CD14-positive monocyte (primary cell): ENCODE measurements around the gene PRKCQ. TPM values are rescaled to one million over a fixed set of nuclear protein-coding genes. Genes with fewer than 3 reads are reported as not detected.

Experiments used
- DNase-seq, 3 donors: peaks; one replicate each; pipeline ENCODE4 v3.0.0-alpha.2; 2011 to 2022
- H2AFZ ChIP-seq: 2 replicates; pipeline ENCODE4 v1.6.0; 2012; ENCODE audit warnings: mild to moderate bottlenecking, low read depth, low read length, inconsistent platforms; ENCODE audit not compliant: insufficient read depth, poor library complexity, severe bottlenecking
- H3K27ac ChIP-seq, 2 donors: 1 replicate in 1 of 2; 2 replicates in 1 of 2; pipeline ENCODE4 v1.5.1; 2012 to 2013; ENCODE audit warnings: low read length in 2 of 2, control low read depth in 1 of 2, inconsistent platforms in 1 of 2, low read depth in 1 of 2, mild to moderate bottlenecking in 1 of 2
- H3K27me3 ChIP-seq, 2 donors: one replicate each; pipeline versions ENCODE4 v1.6.0 to v1.6.1; 2011 to 2013; ENCODE audit warnings: low read length in 2 of 2; ENCODE audit not compliant: control insufficient read depth in 2 of 2, insufficient read depth in 2 of 2
- H3K36me3 ChIP-seq, 2 donors: replicated peaks in 1 of 2; 1 replicate in 1 of 2; 2 replicates in 1 of 2; pipeline versions ENCODE4 v1.5.1 to v1.6.1; 2012 to 2013; ENCODE audit warnings: low read length in 2 of 2, control low read depth in 1 of 2, inconsistent platforms in 1 of 2, mild to moderate bottlenecking in 1 of 2; ENCODE audit not compliant: insufficient read depth in 2 of 2, control insufficient read depth in 1 of 2
- H3K4me1 ChIP-seq, 2 donors: 1 replicate in 1 of 2; 2 replicates in 1 of 2; pipeline versions ENCODE4 v1.5.1 to v1.6.1; 2012 to 2013; ENCODE audit warnings: low read length in 2 of 2, control low read depth in 1 of 2, inconsistent platforms in 1 of 2, mild to moderate bottlenecking in 1 of 2, moderate library complexity in 1 of 2; ENCODE audit not compliant: insufficient read depth in 2 of 2, control insufficient read depth in 1 of 2
- H3K4me2 ChIP-seq: replicated peaks from 2 replicates; pipeline ENCODE3; 2012; ENCODE audit warnings: low read length, moderate library complexity, mild to moderate bottlenecking; ENCODE audit not compliant: poor library complexity, severe bottlenecking; ENCODE audit errors: extremely low read depth
- H3K4me3 ChIP-seq, 3 experiments: fragments of 200-600 bp in 1 of 3; sonication (generic) in 1 of 3; replicated peaks in 1 of 3; 1 replicate in 2 of 3; 2 replicates in 1 of 3; pipeline ENCODE4 v1.5.1; 2011 to 2013; ENCODE audit warnings: low read length in 3 of 3, mild to moderate bottlenecking in 3 of 3, control low read depth in 2 of 3, low read depth in 2 of 3, inconsistent platforms in 1 of 3, moderate library complexity in 1 of 3
- H3K79me2 ChIP-seq: 2 replicates; pipeline ENCODE4 v1.6.0; 2012; ENCODE audit warnings: mild to moderate bottlenecking, control low read depth, inconsistent platforms, low read length, moderate library complexity; ENCODE audit not compliant: insufficient read depth
- H3K9ac ChIP-seq: 2 replicates; pipeline ENCODE4 v1.6.0; 2017; ENCODE audit warnings: low read length, mild to moderate bottlenecking; ENCODE audit not compliant: insufficient read depth, poor library complexity, severe bottlenecking
- H3K9me3 ChIP-seq, 2 donors: replicated peaks in 1 of 2; 1 replicate in 1 of 2; 2 replicates in 1 of 2; pipeline versions ENCODE4 v1.5.1 to v1.6.1; 2012 to 2013; ENCODE audit warnings: low read length in 2 of 2, control low read depth in 1 of 2; ENCODE audit not compliant: control insufficient read depth in 1 of 2, insufficient read depth in 1 of 2
- H4K20me1 ChIP-seq: 2 replicates; pipeline ENCODE4 v1.6.0; 2012; ENCODE audit warnings: mild to moderate bottlenecking, low read length, control low read depth, moderate library complexity; ENCODE audit not compliant: insufficient read depth
- H3K27ac Mint-ChIP-seq, 7 donors: one replicate each; pipeline ENCODE4 v1.8.0; 2020; ENCODE audit warnings: mild to moderate bottlenecking in 7 of 7, mixed read lengths in 7 of 7, moderate library complexity in 6 of 7, inconsistent platforms in 2 of 7
- H3K27me3 Mint-ChIP-seq, 3 donors: one replicate each; pipeline ENCODE4 v1.8.0; 2021 to 2022; ENCODE audit warnings: low read depth in 3 of 3, mild to moderate bottlenecking in 3 of 3, mixed read lengths in 3 of 3, moderate library complexity in 3 of 3, inconsistent platforms in 1 of 3
- H3K36me3 Mint-ChIP-seq, 2 donors: one replicate each; pipeline ENCODE4 v1.8.0; 2020; ENCODE audit warnings: mixed read lengths in 2 of 2, inconsistent platforms in 1 of 2, mild to moderate bottlenecking in 1 of 2
- H3K4me1 Mint-ChIP-seq: one replicate; pipeline ENCODE4 v1.8.0; 2020; ENCODE audit warnings: mild to moderate bottlenecking, mixed read lengths
- H3K4me3 Mint-ChIP-seq, 2 donors: one replicate each; pipeline ENCODE4 v1.8.0; 2020; ENCODE audit warnings: mild to moderate bottlenecking in 2 of 2, mixed read lengths in 2 of 2, moderate library complexity in 1 of 2
- H3K9me3 Mint-ChIP-seq, 7 donors: one replicate each; pipeline ENCODE4 v1.8.0; 2020 to 2022; ENCODE audit warnings: mixed read lengths in 7 of 7, mild to moderate bottlenecking in 6 of 7, moderate library complexity in 6 of 7, inconsistent platforms in 2 of 7
- CTCF ChIP-seq: fragments of 200-600 bp; IDR thresholded peaks from one replicate; pipeline ENCODE4 v1.8.0; 2022; ENCODE audit warnings: antibody characterized with exemption, mild to moderate bottlenecking
- WGBS: methylation state at CpG from one replicate; pipeline ENCODE4 v1.1.5; 2013; ENCODE audit warnings: missing lambda C conversion rate; ENCODE audit not compliant: insufficient coverage; 5-methylcytosine and 5-hydroxymethylcytosine counted together
- intact Hi-C, 2 donors: fragments of 100-400 bp; cut with micrococcal nuclease; formaldehyde crosslinking; loops; one replicate each; pipeline versions ENCODE4 v1.15.0 to v1.15.1; 2023
- polyA plus RNA-seq, 3 donors: library from polyadenylated mRNA; depleted of rRNA in 1 of 3; unstranded in 2 of 3; stranded (reverse) in 1 of 3; fragments of 300-500 nt in 2 of 3; fragments of >200 nt in 1 of 3; fragmentation: Illumina TruSeq in 2 of 3; gene quantifications; 1 replicate in 2 of 3; 2 replicates in 1 of 3; pipeline ENCODE4 v1.2.3, GENCODE V29; 2012 to 2021

PRKCQ gene
- polyA plus RNA-seq, 3 donors: 0.01 to 0.29 (median 0.09) TPM

GRCh38 chr10:6530211-6530840, 49.8 kb downstream of the PRKCQ start:
- Histone ChIP-seq H2AFZ (no peak overlapping the region), H3K4me1 (no peaks in the 10 kb centered on the region), H4K20me1 (no peaks in the 10 kb centered on the region), H3K4me3 (no peak overlapping the region), H3K79me2 (no peaks in the 10 kb centered on the region), H3K9me3 (no peaks in the 10 kb centered on the region), H3K27ac (no peak overlapping the region), H3K4me2 (no peak overlapping the region), H3K27me3 (no peaks in the 10 kb centered on the region), H3K9ac (no peak overlapping the region), H3K36me3 (no peaks in the 10 kb centered on the region)
- no peaks in the 10 kb centered on the region for H3K9me3 Mint-ChIP-seq
- no peaks in the 10 kb centered on the region for H3K36me3 Mint-ChIP-seq
- H3K4me3 Mint-ChIP-seq: peak overlapping the region in 1 of 2 donors; percentile 40
- intact Hi-C loops: no loop called here
- DNase-seq: no peak
- peaks cover 4% of the 10 kb centered on the region for H3K4me1 Mint-ChIP-seq
- H3K27me3 Mint-ChIP-seq: peaks cover 0 to 2% (median 0%) of the 10 kb centered on the region in 3 donors
- no peak overlapping the region for H3K27ac Mint-ChIP-seq
- WGBS: 88% methylated on average over 14 of the region's 18 CpGs
- TF ChIP-seq CTCF: no peak

DNA sequence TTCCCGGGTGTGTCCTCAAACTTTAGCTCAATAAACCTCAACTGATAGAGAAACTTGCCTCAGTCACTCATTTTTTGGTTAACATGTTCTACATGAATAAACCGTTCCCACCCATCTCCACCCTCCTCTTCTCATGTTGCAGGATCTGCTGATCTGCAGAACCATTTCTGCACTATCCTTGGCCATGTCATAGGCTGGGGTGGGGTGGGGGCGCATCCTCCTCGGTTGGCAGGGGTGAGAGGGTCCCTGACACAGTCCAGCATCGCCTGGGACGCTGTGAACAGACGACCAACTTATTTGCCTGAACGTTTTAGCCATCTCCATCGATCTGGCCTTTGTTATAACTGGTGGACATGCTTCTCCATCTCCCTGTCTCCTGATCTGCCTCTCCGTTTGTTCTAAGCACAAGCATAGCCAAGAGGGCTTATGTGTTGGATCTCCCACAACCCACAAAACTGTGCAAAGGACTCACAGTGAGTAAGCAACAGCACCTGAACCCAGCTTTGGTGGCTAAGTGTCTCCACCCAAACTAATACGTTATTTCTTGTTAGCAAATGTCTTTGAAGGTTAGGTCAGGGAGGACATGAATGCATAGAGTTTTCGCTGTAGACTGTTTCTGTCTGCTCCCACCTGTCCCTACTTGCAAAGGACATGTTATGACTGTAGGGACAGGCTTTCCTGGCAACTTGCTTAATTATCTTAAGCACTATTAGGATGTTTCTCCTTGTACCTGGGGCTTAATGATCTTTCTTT, 51.7 kb downstream of the PRKCQ start:
- H3K4me1 ChIP-seq: no peaks in the 10 kb centered on the region
- Mint-ChIP-seq H3K27ac (peak overlapping the region in 1 of 7 donors; percentile 15), H3K4me3 (no peak overlapping the region), H3K36me3 (no peaks in the 10 kb centered on the region), H3K9me3 (no peaks in the 10 kb centered on the region), H3K4me1 (peaks cover 4% of the 10 kb centered on the region), H3K27me3 (peaks cover 0 to 2% (median 0%) of the 10 kb centered on the region in 3 donors)
- no peak overlapping the region for H3K4me3 ChIP-seq
- H3K9me3 ChIP-seq: no peaks in the 10 kb centered on the region
- WGBS: 97% methylated on average over 9 of the region's 12 CpGs
- no peak overlapping the region for H3K4me2 ChIP-seq
- H3K79me2 ChIP-seq: no peaks in the 10 kb centered on the region
- intact Hi-C loops: no loop called here
- no peak overlapping the region for H2AFZ ChIP-seq
- H4K20me1 ChIP-seq: no peaks in the 10 kb centered on the region
- H3K27ac ChIP-seq: no peak overlapping the region
- TF ChIP-seq CTCF: no peak
- H3K27me3 ChIP-seq: no peaks in the 10 kb centered on the region
- H3K36me3 ChIP-seq: no peaks in the 10 kb centered on the region
- no peak for DNase-seq
- no peak overlapping the region for H3K9ac ChIP-seq
